DMS153 treated with DMSO at 0.1 percent for 48 hours (cell line): ENCODE measurements around the gene MAML2.
"Not testable (repeated sequence)": the region's sequence is repeated elsewhere in the genome, so short reads cannot be mapped to it uniquely, and the experiment has no call there.

Experiments used
- DNase-seq: peaks from one replicate; lab custom pipeline; 2025; ENCODE audit not compliant: unreplicated experiment; lab: John Stamatoyannopoulos, UW

Gene MAML2

GRCh38 chr11:96293598-96294021, 49.4 kb downstream of the MAML2 start:
- DNase-seq: no peak

- DNase-seq: no peak
Measured at GRCh38 chr11:96293109-96293508, 49.9 kb downstream of the MAML2 start.

- DNase-seq: no peak
Measured at GRCh38 chr11:96292291-96293010, 50.5 kb downstream of the MAML2 start.

- DNase-seq: no peak
Measured at GRCh38 chr11:96290631-96291030, 52.4 kb downstream of the MAML2 start.

- DNase-seq: no peak
Measured at GRCh38 chr11:96290031-96290430, 53.0 kb downstream of the MAML2 start.

- no peak for DNase-seq
Measured at GRCh38 chr11:96288915-96289314, 54.1 kb downstream of the MAML2 start.

GRCh38 chr11:96287822-96288439, 55.1 kb downstream of the MAML2 start:
- no peak for DNase-seq

- DNase-seq: not testable (repeated sequence)
Measured at GRCh38 chr11:96285985-96286384, 57.0 kb downstream of the MAML2 start.

- no peak for DNase-seq
Measured at GRCh38 chr11:96284917-96285316, 58.1 kb downstream of the MAML2 start.

- DNase-seq: no peak
Measured at GRCh38 chr11:96284401-96284800, 58.6 kb downstream of the MAML2 start.

- DNase-seq: no peak
Measured at GRCh38 chr11:96282625-96283220, 60.3 kb downstream of the MAML2 start.

- DNase-seq: no peak
Measured at GRCh38 chr11:96280444-96280843, 62.6 kb downstream of the MAML2 start.

- no peak for DNase-seq
Measured at GRCh38 chr11:96279896-96280290, 63.1 kb downstream of the MAML2 start.

GRCh38 chr11:96279018-96279895, 63.7 kb downstream of the MAML2 start:
- no peak for DNase-seq

- DNase-seq: no peak
Measured at GRCh38 chr11:96278039-96278897, 64.7 kb downstream of the MAML2 start.

- DNase-seq: no peak
Measured at GRCh38 chr11:96277696-96278038, 65.3 kb downstream of the MAML2 start.

- DNase-seq: no peak
Measured at GRCh38 chr11:96276836-96277235, 66.2 kb downstream of the MAML2 start.

GRCh38 chr11:96275801-96276594, 67.0 kb downstream of the MAML2 start:
- DNase-seq: no peak

GRCh38 chr11:96273507-96273906, 69.5 kb downstream of the MAML2 start:
- DNase-seq: no peak
